Measurements from ENCODE around the gene CDK8.

DNA sequence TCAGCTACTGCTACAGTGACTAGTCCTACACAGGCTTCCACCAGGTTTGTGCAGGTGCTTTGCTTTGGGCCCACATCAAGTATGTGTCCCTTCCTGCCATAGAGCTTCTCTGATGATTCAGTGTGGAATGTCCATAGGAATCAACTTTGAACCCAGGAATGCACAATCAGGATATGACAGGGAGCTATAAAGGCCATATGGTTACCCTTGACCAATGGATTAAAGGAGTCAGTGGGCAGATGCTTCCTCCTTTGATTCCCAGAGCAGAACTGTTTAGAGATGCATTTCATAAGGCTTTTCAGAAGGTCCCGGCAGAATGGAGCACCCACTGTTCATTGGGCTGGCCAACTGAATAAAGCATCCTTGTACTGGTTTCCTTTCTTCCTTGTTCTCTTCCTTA lies 158.3 kb downstream of the CDK8 start:
- TF ChIP-seq KDM1A (IDR thresholded peaks at IDR 0.05; ENCODE audit: borderline replicate concordance) (no peak), POLR2AphosphoS5 (IDR thresholded peaks at IDR 0.05; ENCODE audit: low read length) (no peak), TCF12 (IDR thresholded peaks at IDR 0.05; ENCODE audit: low read depth, low read length) (no peak), YY1 (IDR thresholded peaks at IDR 0.05; ENCODE audit: low read depth, low read length) (no peak), FOXM1 (IDR thresholded peaks at IDR 0.05; ENCODE audit: low read depth, low read length) (no peak), BRCA1 (IDR thresholded peaks at IDR 0.05; ENCODE audit: low read depth, low read length) (no peak)
- TF ChIP-seq, protein P1, sequence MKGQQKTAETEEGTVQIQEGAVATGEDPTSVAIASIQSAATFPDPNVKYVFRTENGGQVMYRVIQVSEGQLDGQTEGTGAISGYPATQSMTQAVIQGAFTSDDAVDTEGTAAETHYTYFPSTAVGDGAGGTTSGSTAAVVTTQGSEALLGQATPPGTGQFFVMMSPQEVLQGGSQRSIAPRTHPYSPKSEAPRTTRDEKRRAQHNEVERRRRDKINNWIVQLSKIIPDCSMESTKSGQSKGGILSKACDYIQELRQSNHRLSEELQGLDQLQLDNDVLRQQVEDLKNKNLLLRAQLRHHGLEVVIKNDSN (IDR thresholded peaks at IDR 0.05; ENCODE audit: borderline replicate concordance, extremely low read length, insufficient read depth, low read depth, low read length) = no peak
- TF ChIP-seq, protein P2, sequence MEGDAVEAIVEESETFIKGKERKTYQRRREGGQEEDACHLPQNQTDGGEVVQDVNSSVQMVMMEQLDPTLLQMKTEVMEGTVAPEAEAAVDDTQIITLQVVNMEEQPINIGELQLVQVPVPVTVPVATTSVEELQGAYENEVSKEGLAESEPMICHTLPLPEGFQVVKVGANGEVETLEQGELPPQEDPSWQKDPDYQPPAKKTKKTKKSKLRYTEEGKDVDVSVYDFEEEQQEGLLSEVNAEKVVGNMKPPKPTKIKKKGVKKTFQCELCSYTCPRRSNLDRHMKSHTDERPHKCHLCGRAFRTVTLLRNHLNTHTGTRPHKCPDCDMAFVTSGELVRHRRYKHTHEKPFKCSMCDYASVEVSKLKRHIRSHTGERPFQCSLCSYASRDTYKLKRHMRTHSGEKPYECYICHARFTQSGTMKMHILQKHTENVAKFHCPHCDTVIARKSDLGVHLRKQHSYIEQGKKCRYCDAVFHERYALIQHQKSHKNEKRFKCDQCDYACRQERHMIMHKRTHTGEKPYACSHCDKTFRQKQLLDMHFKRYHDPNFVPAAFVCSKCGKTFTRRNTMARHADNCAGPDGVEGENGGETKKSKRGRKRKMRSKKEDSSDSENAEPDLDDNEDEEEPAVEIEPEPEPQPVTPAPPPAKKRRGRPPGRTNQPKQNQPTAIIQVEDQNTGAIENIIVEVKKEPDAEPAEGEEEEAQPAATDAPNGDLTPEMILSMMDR (IDR thresholded peaks at IDR 0.05 in 2 of 3, conservative IDR thresholded peaks at IDR 0.05 in 1 of 3; ENCODE audit: control insufficient read depth in 2 of 3, extremely low read depth in 1 of 3, insufficient read depth in 1 of 3, low read depth in 3 of 3, low read length in 3 of 3) = no peak
- TF ChIP-seq, protein P3, sequence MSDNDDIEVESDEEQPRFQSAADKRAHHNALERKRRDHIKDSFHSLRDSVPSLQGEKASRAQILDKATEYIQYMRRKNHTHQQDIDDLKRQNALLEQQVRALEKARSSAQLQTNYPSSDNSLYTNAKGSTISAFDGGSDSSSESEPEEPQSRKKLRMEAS (IDR thresholded peaks at IDR 0.05; ENCODE audit: low read depth, low read length) = no peak

Measured in GM12878 (cell line).